Measurements from ENCODE around the gene DCLK1.
A peak's percentile ranks its signal among the peaks of the same experiment; 100 is the strongest.
"Not testable (repeated sequence)": the region's sequence is repeated elsewhere in the genome, so short reads cannot be mapped to it uniquely, and the experiment has no call there.

The DCLK1 gene

DNA sequence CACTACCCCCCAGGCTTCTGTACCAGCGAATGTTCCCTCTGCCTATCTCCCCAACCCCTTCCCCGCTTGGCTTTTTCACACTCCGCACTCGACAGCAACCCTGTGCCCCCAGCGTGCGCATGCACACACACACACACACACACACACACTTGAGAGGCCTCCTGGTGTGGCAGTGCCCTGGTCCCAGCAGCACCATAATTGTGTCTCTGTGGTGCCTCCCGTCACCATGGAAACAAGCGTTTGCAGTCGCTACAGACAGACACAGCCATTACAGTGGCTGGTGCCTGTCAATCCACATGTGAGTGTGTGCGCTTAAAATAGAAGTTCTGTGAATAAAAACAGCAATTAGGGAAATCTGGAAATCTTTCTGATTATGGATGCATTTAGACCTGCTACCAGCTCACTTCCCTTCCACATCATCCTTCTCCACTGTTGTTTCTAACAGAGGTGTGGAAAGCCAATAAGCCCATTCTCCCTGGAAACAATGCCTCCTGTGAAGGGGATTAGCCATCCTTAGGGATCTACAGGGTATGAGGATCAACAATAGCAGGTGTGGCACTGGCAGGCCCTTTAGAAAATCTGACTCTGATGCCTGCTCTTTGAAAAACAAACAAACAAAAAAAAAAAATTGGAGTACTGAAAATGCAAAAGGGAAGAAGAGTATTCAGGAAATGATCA lies 146.3 kb downstream of the DCLK1 start:
- no peak for DNase-seq (ENCODE audit: low spot score)

DNA sequence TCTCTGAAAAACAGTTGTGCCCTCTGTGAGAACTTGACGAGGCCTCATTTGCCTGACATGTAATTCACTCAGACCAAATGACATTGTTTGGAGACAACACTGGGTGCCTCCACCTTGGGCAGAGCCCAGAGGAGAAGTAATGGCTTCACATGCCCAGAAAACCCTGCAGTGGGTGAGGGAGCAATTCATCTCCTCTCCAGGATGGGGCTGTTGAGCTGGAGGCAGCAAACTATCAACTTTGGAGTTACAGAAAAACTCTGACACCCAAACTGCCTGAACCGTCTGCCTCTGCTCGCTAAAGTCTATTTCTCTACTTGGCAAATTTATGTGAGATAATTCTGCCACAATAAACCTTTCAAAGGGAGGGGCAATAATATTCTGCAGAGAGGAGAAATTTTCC lies 146.9 kb downstream of the DCLK1 start:
- DNase-seq (ENCODE audit: low spot score) = no peak

DNA sequence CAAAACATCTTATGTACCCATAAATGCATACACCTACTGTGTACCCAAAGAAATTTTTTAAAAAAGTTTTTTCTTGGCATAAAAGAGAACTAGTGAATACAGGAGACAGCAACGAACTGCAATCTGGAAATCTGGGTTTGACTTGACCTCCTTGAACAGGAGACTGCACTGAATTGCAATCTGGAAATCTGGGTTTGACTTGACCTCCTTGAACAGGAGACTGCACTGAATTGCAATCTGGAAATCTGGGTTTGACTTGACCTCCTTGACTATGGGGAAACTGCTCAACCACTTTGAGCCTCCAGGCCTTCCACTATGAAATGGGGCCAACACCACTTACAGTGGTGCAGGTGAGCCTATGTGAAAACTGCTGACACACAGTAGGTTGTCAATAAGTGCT lies 147.5 kb downstream of the DCLK1 start:
- DNase-seq (ENCODE audit: low spot score) = not testable (repeated sequence)

DNA sequence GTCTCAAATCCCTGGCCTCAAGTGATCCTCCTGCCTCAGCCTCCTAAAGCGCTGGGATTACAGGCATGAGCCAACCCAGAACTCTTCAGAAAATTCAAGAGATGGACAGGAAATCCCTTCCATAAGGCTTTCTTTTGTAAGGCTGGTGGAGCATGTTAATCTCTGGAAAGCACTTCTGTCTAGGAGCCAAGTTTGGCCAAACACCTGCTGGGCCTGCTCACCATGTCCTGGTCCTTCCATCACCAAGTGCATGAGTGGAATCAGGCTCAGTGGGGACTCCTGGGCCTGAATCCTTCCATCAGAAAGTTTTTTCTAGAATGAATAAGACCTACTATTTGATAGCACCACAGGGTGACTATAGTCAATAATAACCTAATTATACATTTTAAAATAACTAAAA lies 148.0 kb downstream of the DCLK1 start:
- DNase-seq (ENCODE audit: low spot score) = no peak

DNA sequence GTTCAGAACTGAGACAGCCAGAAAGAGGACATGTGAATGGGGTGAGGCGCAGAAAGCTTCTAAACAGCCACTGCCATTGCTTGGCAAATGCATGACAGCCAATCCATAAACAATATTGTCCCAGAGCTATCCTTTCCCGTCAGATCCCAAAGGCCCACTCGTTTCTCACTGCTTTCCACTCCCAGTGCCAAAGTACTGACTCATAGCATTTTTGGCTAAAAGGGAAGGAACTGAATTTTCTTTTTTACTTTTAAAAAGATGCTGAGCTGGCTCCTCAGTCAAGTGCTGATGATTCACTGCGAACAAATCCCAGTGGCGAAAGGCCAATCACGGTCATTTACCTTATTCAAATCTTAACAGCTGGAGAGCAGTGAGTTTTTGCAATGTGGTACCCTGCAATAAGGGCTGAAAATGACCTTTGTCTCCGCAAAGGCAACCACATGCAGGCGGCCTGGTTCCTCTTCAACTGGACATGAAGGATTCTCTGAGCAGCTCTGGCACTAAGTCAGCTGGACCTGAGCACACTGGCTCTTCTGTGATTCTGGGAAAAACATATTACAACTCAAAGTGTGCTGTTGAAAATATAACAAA lies 151.7 kb downstream of the DCLK1 start:
- DNase-seq (ENCODE audit: low spot score) = peak; percentile 76

DNA sequence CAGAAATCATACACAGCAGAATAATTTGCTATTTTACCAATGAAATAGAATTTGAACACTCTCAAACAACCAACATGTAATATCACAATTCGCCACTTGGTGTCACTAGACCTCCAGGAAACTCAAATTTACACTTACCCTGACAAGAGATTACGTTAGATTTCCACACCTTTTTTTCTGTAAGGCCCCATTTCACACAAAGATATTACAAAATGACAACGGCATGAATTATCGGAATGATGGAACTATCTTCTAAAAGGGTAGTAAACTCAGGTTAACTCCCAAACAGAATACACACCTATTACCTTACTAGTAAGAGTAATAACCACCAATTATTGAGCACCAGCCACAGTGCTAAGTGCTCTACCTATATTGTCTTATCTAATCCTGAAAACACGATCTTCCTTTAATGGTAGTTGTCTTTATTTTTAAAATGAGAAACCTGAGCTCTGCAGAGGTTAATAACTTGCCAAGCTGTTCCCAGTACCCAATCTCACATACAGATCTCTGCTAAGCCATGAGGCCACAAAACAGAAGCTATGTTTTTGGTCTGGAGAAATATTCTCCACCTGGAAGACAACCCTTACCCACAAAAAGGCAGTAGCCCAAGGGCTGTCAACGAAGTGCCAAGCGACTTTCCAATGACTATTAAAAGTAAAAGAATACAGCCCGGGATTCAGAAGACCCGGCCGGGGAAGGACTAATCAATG lies 152.4 kb downstream of the DCLK1 start:
- peak; percentile 75 for DNase-seq (ENCODE audit: low spot score)

DNA sequence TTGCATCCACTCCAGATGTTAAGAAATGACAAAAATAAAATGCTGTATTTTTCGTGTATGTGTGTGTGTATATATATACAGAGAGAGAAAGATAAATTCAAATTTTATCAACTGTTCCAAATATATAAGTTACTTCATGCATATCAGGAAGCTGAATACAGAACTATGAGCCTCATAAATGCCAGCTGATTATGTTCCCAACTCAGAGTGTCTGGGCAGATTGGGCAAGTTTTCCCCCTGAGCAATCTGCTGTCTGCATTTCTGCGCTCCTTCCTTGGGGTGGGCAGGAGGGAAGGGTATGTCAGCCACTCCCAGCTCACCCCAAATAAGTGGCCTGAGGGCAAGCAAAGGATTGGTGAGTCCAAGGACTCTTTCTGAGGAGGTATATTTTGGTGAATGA lies 154.1 kb downstream of the DCLK1 start:
- no peak for DNase-seq (ENCODE audit: low spot score)

DNA sequence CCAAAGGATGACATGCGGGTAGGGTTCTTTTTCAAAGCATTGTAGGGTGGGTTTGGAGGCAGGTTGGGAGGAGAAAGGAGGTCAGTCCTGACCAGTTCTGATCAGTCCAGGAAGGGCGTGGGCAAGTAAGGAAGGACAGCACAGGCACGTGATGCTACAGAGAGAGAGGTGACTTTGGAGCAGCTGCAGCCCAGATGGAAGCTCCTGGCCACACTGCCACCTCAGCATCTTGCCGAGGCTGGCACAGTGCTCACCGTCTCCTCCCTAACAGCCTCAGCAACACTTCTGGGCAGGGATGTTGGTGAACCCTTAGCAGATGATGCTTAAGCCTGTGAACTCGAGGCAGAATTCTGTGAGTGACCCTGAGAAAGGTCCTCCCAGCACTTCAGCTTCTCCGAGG lies 155.1 kb downstream of the DCLK1 start:
- DNase-seq (ENCODE audit: low spot score) = no peak

DNA sequence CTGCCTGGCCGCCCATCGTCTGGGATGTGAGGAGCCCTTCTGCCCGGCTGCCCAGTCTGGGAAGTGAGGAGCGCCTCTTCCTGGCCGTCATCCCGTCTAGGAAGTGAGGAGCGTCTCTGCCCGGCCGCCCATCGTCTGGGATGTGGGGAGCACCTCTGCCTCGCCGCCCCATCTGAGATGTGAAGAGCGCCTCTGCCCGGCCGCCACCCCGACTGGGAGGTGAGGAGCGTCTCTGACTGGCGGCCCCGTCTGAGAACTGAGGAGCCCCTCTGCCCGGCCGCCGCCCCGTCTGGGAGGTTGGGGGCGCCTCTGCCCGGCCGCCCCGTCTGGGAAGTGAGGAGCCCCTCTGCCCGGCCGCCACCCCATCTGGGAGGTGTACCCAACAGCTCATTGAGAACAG lies 164.2 kb downstream of the DCLK1 start:
- DNase-seq (ENCODE audit: low spot score) = not testable (repeated sequence)

DNA sequence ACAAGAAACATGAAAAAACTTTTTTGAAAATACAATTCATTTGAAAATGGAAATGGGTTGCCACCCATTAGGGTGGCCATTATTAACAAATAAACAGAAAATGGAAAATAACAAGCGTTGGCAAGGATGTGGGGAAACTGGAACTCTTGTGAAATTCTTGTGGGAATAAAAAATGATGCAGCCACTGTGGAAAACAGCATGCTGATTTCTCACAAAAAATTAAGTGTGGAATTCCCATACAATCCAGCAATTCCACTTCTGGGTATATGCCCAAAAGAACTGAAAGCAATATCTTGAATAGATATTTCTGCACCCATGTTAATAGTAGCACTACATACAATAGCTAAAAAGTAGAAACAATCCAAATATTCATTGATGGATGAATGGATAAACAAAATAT lies 165.2 kb downstream of the DCLK1 start:
- DNase-seq (ENCODE audit: low spot score) = no peak

DNA sequence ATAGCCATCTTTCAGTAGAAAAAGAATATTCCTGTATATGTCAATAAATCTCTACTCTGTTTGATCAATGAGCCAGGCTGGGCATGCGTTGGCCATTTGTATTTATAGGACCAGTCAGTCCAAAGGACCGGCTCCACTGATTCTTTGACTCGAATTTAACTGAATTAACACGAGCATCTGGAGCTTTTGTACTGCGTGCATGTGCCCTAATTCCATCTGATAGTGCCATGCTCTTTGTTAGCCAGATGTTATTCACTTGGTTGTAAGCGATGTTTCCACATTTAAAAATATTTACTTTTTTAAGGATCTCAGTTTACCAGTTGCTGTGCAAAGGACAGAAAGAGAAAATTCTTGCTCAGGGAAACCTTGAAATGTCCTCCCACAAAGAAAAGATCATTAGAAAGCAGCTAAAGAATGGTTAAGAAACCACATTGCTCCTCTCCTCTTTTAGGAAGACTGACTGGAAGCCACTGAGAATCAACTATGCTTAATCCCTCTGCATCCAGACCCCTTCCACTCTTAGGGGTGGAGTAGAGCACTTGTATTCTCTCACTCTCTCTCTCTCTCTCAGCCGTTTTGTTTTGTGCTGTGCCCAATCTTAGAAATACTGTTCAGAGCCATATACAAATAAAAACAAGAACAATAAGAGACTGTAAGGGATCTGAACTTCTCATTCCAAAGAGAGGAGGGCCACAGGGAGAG lies 165.8 kb downstream of the DCLK1 start:
- DNase-seq (ENCODE audit: low spot score) = no peak

DNA sequence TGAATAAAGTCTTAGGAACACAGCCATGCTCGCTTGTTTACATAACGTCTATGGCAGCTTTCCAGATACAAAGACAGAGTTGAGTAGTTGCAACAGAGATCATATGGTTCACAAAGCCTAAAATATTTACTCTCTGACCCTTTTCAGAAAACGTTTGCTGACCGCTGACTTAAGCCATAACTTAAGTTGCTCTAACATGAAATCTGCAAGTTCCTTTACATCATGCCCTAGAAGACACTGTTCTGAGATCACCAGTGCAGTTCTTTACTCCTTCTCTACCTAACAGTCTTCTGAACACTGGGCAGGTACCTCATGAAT lies 166.4 kb downstream of the DCLK1 start:
- no peak for DNase-seq (ENCODE audit: low spot score)

DNA sequence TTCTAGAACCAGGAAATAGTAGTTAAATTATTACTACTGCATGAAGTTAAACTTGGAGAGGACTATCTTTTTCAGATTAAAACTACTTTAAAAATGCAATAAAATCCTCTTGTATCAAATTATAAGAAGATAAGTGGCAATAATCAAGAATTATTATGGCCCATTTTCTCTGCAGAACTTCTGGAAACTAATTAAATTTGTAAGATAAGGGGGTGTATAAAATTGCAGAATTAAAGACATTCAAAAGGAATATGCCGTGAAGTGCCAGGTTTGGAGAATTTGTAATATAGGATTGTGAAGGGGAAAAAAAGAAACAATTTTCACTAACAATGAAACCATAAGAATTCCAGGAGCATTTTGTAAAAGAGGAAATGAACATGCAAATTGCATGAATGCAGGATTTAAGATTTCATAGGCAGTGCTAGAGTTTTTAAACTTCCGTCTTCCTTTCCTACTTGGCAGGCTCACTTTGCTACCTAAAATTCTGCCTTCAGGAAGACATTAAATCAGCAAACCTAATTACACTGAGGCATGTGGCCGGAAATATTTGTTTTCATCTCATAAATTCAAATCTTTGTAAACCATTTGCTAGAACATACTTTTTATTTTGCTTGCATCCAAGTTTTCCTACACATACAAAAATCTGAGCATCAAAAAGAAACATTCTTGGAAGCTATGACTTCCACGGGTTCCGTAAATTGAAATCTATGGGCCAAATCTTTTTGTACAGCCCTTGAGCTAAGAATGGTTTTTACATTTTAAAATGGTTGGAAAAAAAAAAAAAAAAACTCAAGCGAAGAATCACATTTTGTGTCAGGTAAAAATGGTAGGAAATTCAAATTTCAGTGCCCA lies 166.9 kb downstream of the DCLK1 start:
- no peak for DNase-seq (ENCODE audit: low spot score)

DNA sequence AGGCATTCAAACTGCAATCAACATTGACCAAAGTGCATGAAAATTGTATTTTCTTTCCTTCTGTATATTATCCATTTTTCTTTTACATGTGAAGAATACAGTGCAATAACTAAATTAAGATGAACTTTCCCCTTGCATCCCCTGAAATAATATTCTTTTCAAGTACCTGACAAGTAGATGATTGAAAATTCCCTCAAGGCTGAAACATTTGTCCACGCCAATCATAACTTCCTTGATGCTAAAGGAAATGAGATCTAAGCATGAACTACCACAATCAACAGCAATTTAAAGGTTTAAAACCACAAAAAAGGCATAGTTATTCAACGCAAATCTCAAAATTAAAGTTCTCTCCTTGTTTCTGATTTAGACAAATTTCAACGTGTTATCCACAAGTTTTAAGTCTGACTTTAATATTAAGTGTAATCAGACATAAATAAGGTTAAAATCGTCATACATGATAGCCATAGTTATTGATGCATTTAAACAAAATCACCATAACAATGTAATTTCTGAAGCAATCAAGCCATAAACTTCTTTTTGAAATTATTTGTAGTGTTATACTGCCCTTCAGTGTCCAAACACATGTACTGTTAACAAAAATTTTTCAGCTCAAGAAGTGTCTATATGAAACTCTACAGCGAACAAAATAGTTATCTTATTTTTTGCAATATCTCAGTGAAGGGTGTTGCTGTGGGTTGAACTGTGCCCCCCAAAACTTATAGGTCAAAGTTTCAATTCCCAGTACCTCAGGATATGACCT lies 169.5 kb downstream of the DCLK1 start:
- DNase-seq (ENCODE audit: low spot score) = no peak

DNA sequence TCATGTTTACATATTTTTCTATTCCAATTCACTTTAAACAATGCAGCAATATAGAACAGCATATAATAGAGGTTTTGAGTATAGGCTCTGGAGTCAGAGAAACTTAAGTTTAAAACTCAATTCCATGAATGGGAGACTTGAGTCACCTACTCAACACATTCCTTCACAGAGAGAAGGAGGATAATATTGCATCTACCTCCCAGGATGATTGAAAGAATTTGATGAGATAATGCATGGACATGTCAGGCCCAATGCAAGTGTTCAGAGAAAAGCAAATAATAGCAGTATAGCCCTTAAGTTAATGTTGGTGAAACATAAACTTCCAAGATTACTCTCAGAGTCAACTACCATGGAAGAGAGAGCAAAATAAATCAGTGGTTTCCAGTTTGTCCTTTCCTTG lies 170.2 kb downstream of the DCLK1 start:
- DNase-seq (ENCODE audit: low spot score) = no peak

DNA sequence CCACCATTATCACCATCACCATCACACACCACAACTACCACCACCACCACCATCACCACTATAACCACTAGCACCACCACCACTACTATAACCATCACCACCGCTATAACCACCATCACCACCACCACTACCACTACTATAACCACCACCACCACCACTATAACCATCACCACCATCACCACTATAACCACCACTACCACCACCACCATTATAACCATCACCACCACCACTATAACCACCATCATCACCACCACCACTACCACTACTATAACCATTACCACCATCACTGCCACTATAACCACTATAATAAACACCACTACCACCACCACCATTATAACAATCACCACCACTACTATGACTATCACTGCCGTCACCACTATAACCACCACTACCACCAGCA lies 173.2 kb downstream of the DCLK1 start:
- DNase-seq (ENCODE audit: low spot score) = no peak

DNA sequence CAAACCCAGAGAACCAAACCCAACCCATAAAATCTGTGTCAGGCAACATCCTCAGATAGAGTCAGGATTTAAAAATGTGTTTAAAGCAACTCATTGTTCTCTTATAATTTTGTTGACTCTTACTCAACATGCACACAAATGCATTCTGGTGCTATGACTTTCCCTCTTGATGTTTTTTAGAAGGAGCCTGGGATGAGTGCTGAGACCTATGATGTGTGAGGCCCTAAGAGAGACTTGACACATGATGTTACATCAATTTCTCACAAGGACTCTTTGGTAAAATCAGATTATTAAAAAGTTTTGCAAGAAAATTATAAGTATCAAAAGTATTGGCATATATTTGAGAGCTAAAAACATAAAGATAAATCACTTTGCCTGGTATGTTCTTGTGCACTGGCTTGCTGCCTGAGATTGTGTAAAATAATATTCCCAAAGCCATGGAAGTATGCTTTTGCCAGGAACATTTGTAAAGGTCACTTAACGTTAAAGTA lies 173.9 kb downstream of the DCLK1 start:
- no peak for DNase-seq (ENCODE audit: low spot score)

DNA sequence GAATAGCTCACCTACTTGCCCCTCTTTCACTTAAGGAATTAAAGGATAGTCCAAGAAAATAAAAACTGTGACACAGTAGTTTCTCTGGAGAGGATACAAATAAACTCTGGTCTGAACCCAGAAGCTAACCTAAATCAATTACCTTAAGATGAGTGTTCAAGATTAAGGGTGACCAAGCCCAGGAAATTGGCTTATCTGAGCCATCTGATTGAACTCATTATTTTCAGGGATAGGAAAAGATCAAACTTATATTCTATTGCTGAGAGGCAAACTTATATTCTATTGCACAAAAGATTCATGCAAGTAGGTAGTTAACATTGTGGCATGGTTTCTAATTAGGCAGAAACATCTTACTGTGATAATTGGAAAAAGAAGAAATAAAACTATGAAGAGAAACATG lies 175.1 kb downstream of the DCLK1 start:
- no peak for DNase-seq (ENCODE audit: low spot score)

DNA sequence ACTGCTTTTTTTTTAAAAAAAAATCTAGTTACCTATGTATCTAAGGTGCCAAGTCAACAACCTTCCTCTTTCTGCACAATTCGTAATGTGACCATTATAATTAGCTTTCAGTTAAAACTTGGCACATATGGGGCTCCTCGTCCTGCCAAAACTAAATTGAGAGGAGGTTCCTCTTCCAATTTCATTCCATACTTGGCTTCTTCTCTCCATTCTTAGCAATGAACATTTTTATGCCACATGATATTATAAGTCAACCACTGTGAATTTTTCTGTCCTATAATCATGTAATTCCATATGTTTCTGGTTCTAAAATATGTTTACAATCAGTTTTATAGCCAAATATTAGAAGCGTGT lies 177.0 kb downstream of the DCLK1 start:
- DNase-seq (ENCODE audit: low spot score) = no peak

DNA sequence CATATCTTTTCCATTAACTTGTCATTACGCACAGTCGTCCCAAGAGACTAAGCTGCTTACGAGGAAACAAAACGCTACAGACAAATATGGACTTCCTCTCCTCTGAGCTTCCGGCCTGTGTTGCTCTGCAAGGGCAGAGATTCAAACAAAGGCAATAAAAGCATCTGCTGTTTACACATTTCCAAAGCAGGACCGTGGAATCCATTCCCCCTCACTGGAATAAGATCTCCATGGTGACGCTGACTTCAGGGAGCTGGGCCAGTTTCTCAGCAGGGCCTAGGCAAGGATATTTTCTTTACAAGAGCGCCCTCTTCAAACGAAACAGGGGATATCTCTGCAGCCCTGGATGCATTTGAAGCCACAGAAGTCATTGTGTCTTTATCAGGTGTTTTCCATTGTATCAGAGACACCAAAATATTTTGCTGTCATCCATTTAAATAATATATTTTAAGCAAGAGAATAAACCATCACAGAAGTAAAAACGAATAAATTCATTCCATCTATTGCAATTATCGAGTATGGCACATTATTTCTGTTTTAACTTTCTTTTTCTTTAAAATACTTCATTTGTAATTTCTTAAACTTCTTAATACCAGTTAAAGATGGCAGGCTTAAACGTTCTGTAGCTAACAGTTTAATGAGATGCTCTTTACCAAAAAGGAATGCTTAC lies 177.5 kb downstream of the DCLK1 start:
- peak; percentile 96 for DNase-seq (ENCODE audit: low spot score)

DNA sequence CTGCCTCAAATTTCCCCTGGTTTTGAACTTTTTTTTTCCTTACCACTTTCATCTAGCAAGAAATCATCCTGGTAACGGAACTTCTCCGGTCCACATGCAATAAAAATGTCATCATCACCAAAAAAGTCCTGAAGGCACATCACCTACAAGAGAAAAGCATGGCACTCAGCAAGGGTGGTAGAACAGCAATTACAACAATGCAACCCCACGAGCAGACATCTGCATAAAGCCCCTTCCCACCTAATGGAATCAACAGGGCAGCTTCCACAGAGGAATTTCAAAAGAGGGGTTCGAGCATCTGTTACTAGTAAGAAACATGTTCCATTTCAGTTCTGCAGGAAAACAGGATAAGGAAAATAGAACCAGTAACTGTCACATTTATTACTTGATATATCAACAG lies 183.9 kb downstream of the DCLK1 start:
- DNase-seq (ENCODE audit: low spot score) = no peak

Measured in pons (tissue), 1 donor.